Measurements from ENCODE around the gene AQP3. TPM values are rescaled to one million over a fixed set of nuclear protein-coding genes. Genes with fewer than 3 reads are reported as not detected.

The AQP3 gene
- total and polyA plus RNA-seq, 2 of the 13 experiments (the other 11 are each of a cell fraction or from before 2014, with no cell fraction given), result 1.4 to 5.5 TPM

GRCh38 chr9:33466565-33467495 lies 19.4 kb upstream of the AQP3 start:
- H3K79me2 ChIP-seq (ENCODE audit: insufficient read depth, low read length), result peaks cover under 1% of the 10 kb centered on the region
- H3K27me3 ChIP-seq (ENCODE audit: control insufficient read depth in 1 of 2, insufficient read depth in 2 of 2, low read length in 2 of 2), result no peaks in the 10 kb centered on the region
- FAIRE-seq (peak; percentile 18), DNase-seq (ENCODE audit: low spot score) (peak; percentile 19), ATAC-seq (peak; percentile 88)
- WGBS (ENCODE audit: low lambda C conversion rate), result 87% methylated on average over 10 of the region's 24 CpGs
- H2AFZ ChIP-seq (ENCODE audit: low read length), result no peak overlapping the region
- ChIA-PET POLR2A (interaction anchor here (1.1 to 2.2 kb wide), 4 partner anchors 13 to 177 kb away, joined by 5 to 10 read pairs (median 7); partner anchors contain the start of gene NFX1), CTCF (ENCODE audit: low intra/inter-chr PET ratio, low total read pairs) (interaction anchor here (1.1 to 2.3 kb wide), 3 partner anchors 14 to 92 kb away, joined by 5 to 31 read pairs (median 11); no protein-coding TSS in a partner anchor)
- no peak overlapping the region for H3K4me3 ChIP-seq (replicated peaks in 1 of 3; ENCODE audit: insufficient read depth in 1 of 3, low read depth in 2 of 3, low read length in 3 of 3)
- H3K9ac ChIP-seq (ENCODE audit: insufficient read depth, low read depth, low read length), result no peak overlapping the region
- intact Hi-C loops (cut with micrococcal nuclease; ENCODE audit: unreplicated experiment) (loop anchor here (1.0 to 5.0 kb wide), 3 partner anchors 50 to 92 kb away; no protein-coding TSS in a partner anchor), in situ Hi-C loops (cut with HindIII; ENCODE audit: extremely low pct_ligation_motif_present, low pct_unique_long_range_greater_than_20kb) (loop anchor here (10.0 kb wide), 2 partner anchors 92 to 172 kb away; partner anchors contain the start of gene NFX1)
- H3K4me1 ChIP-seq (ENCODE audit: insufficient read depth, low read length), result peaks cover 13% of the 10 kb centered on the region
- BruUV-seq (replicated peaks), result no TSS peak
- peaks cover 54 to 88% of the 10 kb centered on the region in 2 experiments for H3K36me3 ChIP-seq (replicated peaks in 1 of 2; ENCODE audit: control insufficient read depth in 1 of 2, insufficient read depth in 2 of 2, low read length in 2 of 2)
- H3K4me2 ChIP-seq (ENCODE audit: low read depth, low read length), result no peak overlapping the region
- no peaks in the 10 kb centered on the region for H4K20me1 ChIP-seq (ENCODE audit: insufficient read depth, low read length)
- no peaks in the 10 kb centered on the region for H3K9me3 ChIP-seq (ENCODE audit: low read length)
- H3K27ac ChIP-seq (ENCODE audit: extremely low read length, insufficient read depth, low read length), result no peak overlapping the region
- TF ChIP-seq, protein P1, sequence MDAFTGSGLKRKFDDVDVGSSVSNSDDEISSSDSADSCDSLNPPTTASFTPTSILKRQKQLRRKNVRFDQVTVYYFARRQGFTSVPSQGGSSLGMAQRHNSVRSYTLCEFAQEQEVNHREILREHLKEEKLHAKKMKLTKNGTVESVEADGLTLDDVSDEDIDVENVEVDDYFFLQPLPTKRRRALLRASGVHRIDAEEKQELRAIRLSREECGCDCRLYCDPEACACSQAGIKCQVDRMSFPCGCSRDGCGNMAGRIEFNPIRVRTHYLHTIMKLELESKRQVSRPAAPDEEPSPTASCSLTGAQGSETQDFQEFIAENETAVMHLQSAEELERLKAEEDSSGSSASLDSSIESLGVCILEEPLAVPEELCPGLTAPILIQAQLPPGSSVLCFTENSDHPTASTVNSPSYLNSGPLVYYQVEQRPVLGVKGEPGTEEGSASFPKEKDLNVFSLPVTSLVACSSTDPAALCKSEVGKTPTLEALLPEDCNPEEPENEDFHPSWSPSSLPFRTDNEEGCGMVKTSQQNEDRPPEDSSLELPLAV (CRISPR knock-in tag; conservative IDR thresholded peaks at IDR 0.05; ENCODE audit: low read depth), result no peak
- TF ChIP-seq ZSCAN9 (CRISPR knock-in tag; IDR thresholded peaks at IDR 0.05; ENCODE audit: borderline replicate concordance) (no peak), ZSCAN25 (CRISPR knock-in tag; IDR thresholded peaks at IDR 0.05) (peak; percentile 97), SOX6 (IDR thresholded peaks at IDR 0.05) (no peak), SOX6 (CRISPR knock-in tag; IDR thresholded peaks at IDR 0.05) (no peak), ZNF598 (CRISPR knock-in tag; IDR thresholded peaks at IDR 0.05; ENCODE audit: borderline replicate concordance) (peak; percentile 31; the same call in 1 of the 2 replicates), TEAD3 (CRISPR knock-in tag; optimal IDR thresholded peaks at IDR 0.05; ENCODE audit: borderline replicate concordance) (peak; percentile 24), SPEN (CRISPR knock-in tag; IDR thresholded peaks at IDR 0.05; ENCODE audit: low read depth) (no peak), SALL1 (CRISPR knock-in tag; IDR thresholded peaks at IDR 0.05) (0 out of 2 replicates have a peak, but pooled peaks have one; percentile 21), MAFF (IDR thresholded peaks at IDR 0.05; ENCODE audit: low read depth, low read length) (peak; percentile 16; the same call in 1 of the 2 replicates), ZKSCAN5 (CRISPR knock-in tag; IDR thresholded peaks at IDR 0.05) (no peak), KDM5B (CRISPR knock-in tag; IDR thresholded peaks at IDR 0.05; ENCODE audit: borderline replicate concordance) (peak; percentile 19; the same call in 1 of the 2 replicates), HNRNPH1 (optimal IDR thresholded peaks at IDR 0.05; ENCODE audit: low read depth, low read length) (no peak), ZNF224 (CRISPR knock-in tag; IDR thresholded peaks at IDR 0.05) (no peak), ZNF660 (CRISPR knock-in tag; IDR thresholded peaks at IDR 0.05; ENCODE audit: borderline replicate concordance, low read depth) (no peak), SP4 (CRISPR knock-in tag; IDR thresholded peaks at IDR 0.05) (no peak), ZNF430 (CRISPR knock-in tag; IDR thresholded peaks at IDR 0.05) (no peak), GABPB1 (CRISPR knock-in tag; IDR thresholded peaks at IDR 0.05) (peak; percentile 28; the same call in 1 of the 2 replicates), RAD21 (CRISPR knock-in tag; IDR thresholded peaks at IDR 0.05) (peak; percentile 94), ZNF788 (CRISPR knock-in tag; IDR thresholded peaks at IDR 0.05; ENCODE audit: borderline replicate concordance) (no peak), HMGXB4 (CRISPR knock-in tag; IDR thresholded peaks at IDR 0.05; ENCODE audit: borderline replicate concordance in 1 of 2, low read depth in 1 of 2) (peak in 1 of 2 experiments; percentile 49; a peak in 1 of 4 replicates)

All from HepG2 (cell line).